HG02678 (cell line): Measurements from ENCODE around the gene C1GALT1C1.

Source experiments
- ATAC-seq: cut with Tn5 transposase; IDR thresholded peaks from one replicate; pipeline ENCODE4 v1.9.1; 2021; ENCODE audit warnings: mild to moderate bottlenecking, moderate library complexity; ENCODE audit not compliant: unreplicated experiment

Gene C1GALT1C1

DNA sequence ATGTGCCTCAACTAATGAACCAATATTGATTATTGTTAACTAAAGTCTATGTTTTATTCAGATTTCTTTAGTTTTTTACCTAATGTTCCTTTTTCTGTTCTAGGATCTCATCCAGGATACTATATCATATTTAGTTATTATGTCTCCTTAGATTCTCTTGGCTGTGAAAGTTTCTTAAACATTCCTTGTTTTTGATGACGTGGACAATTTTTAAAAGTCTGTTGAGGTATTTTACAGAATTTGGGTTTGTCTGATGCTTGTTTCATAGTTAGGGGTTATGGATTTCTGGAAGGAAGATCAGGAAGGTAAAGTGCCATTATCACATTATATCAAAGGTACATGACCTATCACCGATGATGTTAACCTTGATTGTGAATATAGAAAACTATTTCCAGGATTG lies 44.2 kb downstream of the C1GALT1C1 start:
- no peak for ATAC-seq
